ENCODE measurements around the gene CIT.

DNA sequence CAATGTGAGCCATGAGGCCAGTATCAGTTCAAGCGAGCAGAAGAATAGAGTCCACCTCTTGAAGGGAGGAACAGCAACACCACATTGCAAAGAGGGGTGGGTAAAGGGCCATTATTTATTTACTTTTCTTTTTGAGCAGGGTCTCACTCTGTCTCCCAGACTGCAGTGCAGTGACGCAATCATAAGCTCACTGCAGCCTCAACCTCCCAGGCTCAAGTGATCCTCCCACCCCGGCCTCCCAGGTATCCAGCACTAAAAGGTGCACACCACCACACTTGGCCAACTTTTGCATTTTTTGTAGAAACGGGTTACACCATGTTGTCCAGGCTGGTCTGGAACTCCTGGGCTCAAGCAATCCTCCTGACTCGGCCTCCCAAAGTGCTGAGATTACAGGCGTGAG, 42.9 kb upstream of the CIT start:
- TF ChIP-seq, protein P1, sequence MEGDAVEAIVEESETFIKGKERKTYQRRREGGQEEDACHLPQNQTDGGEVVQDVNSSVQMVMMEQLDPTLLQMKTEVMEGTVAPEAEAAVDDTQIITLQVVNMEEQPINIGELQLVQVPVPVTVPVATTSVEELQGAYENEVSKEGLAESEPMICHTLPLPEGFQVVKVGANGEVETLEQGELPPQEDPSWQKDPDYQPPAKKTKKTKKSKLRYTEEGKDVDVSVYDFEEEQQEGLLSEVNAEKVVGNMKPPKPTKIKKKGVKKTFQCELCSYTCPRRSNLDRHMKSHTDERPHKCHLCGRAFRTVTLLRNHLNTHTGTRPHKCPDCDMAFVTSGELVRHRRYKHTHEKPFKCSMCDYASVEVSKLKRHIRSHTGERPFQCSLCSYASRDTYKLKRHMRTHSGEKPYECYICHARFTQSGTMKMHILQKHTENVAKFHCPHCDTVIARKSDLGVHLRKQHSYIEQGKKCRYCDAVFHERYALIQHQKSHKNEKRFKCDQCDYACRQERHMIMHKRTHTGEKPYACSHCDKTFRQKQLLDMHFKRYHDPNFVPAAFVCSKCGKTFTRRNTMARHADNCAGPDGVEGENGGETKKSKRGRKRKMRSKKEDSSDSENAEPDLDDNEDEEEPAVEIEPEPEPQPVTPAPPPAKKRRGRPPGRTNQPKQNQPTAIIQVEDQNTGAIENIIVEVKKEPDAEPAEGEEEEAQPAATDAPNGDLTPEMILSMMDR (IDR thresholded peaks at IDR 0.05): no peak
- TF ChIP-seq POLR2A (IDR thresholded peaks at IDR 0.05): no peak
